B cell (primary cell): ENCODE results near the gene ANO2. TPM values are rescaled to one million over a fixed set of nuclear protein-coding genes. Genes with fewer than 3 reads are reported as not detected.

Source experiments
- ATAC-seq: fragments of 200-7000 bp; cut with Tn5 transposase; one replicate; pipeline ENCODE4 v1.10.0; 2021; ENCODE audit warnings: low read depth, mild to moderate bottlenecking, moderate number of reproducible peaks, moderate library complexity
- CTCF ChIA-PET: fragments of 350-600 bp; sonication (Branson Sonifier 250); formaldehyde crosslinking; loops from one replicate; lab custom pipeline; 2021; ENCODE audit warnings: antibody characterized with exemption, inconsistent platforms; lab: Charles Lee
- POLR2A ChIA-PET: fragments of 350-600 bp; sonication (Branson Sonifier 250); formaldehyde crosslinking; loops from one replicate; lab custom pipeline; 2021; ENCODE audit warnings: antibody characterized with exemption; lab: Charles Lee
- DNase-seq: peaks from one replicate; pipeline ENCODE4 v3.0.0; 2013
- H2AFZ ChIP-seq: 2 replicates; pipeline ENCODE4 v1.6.1; 2012; ENCODE audit warnings: mild to moderate bottlenecking, low read depth, low read length; ENCODE audit not compliant: insufficient read depth, poor library complexity, severe bottlenecking
- H3K27ac ChIP-seq, 2 donors: 1 replicate in 1 of 2; 2 replicates in 1 of 2; pipeline ENCODE4 v1.5.1; 2012 to 2013; ENCODE audit warnings: low read length in 2 of 2, mild to moderate bottlenecking in 2 of 2, moderate library complexity in 1 of 2
- H3K27me3 ChIP-seq, 4 experiments: fragments of 200-600 bp in 1 of 4; sonication (generic) in 1 of 4; replicated peaks in 1 of 4; 1 replicate in 2 of 4; 2 replicates in 2 of 4; pipeline versions ENCODE4 v1.6.1 to v1.7.0; 2013 to 2016; ENCODE audit warnings: low read length in 3 of 4, mild to moderate bottlenecking in 2 of 4, mixed read lengths in 1 of 4, moderate library complexity in 1 of 4; ENCODE audit not compliant: insufficient read depth in 4 of 4, control insufficient read depth in 3 of 4; ENCODE audit errors: control extremely low read depth in 1 of 4
- H3K36me3 ChIP-seq, 2 experiments: replicated peaks in 1 of 2; 1 replicate in 1 of 2; 2 replicates in 1 of 2; pipeline versions ENCODE4 v1.6.1 to v1.7.1; 2013; ENCODE audit warnings: low read length in 1 of 2; ENCODE audit not compliant: insufficient read depth in 2 of 2, control insufficient read depth in 1 of 2; ENCODE audit errors: control extremely low read depth in 1 of 2, extremely low read depth in 1 of 2
- H3K4me1 ChIP-seq, 2 donors: fragments of 200-600 bp in 1 of 2; sonication (generic) in 1 of 2; 1 replicate in 1 of 2; 2 replicates in 1 of 2; pipeline versions ENCODE4 v1.5.1 to v1.6.1; 2013 to 2017; ENCODE audit warnings: low read length in 2 of 2; ENCODE audit not compliant: control insufficient read depth in 2 of 2, insufficient read depth in 2 of 2
- H3K4me2 ChIP-seq: replicated peaks from 2 replicates; pipeline ENCODE3; 2012; ENCODE audit warnings: mild to moderate bottlenecking, low read depth, low read length; ENCODE audit not compliant: poor library complexity, severe bottlenecking
- H3K4me3 ChIP-seq, 5 experiments: fragments of 200-600 bp in 1 of 5; sonication (generic) in 1 of 5; 1 replicate in 3 of 5; 2 replicates in 2 of 5; pipeline versions ENCODE4 v1.5.1 to v1.7.0; 2011 to 2016; ENCODE audit warnings: low read length in 4 of 5, mild to moderate bottlenecking in 4 of 5, low read depth in 2 of 5, control low read depth in 1 of 5, moderate library complexity in 1 of 5; ENCODE audit not compliant: insufficient read depth in 1 of 5; ENCODE audit errors: control extremely low read depth in 1 of 5, extremely low read depth in 1 of 5
- H3K79me2 ChIP-seq: fragments of 200-600 bp; sonication (generic); one replicate; pipeline ENCODE4 v1.6.0; 2016; ENCODE audit warnings: low read length; ENCODE audit not compliant: control insufficient read depth, insufficient read depth
- H3K9ac ChIP-seq: fragments of 200-600 bp; sonication (generic); 2 replicates; pipeline ENCODE4 v1.6.1; 2017; ENCODE audit warnings: mild to moderate bottlenecking, low read length, moderate library complexity
- H3K9me3 ChIP-seq, 3 donors: one replicate each; pipeline versions ENCODE4 v1.6.1 to v1.7.1; 2013; ENCODE audit warnings: low read length in 2 of 3; ENCODE audit not compliant: control insufficient read depth in 2 of 3, insufficient read depth in 1 of 3; ENCODE audit errors: control extremely low read depth in 1 of 3
- H4K20me1 ChIP-seq: 2 replicates; pipeline ENCODE4 v1.6.0; 2012; ENCODE audit warnings: mild to moderate bottlenecking, low read length; ENCODE audit not compliant: insufficient read depth, control insufficient read depth, poor library complexity, severe bottlenecking
- H3K27ac Mint-ChIP-seq: one replicate; pipeline ENCODE4 v1.8.0; 2021; ENCODE audit warnings: mixed read lengths
- H3K27me3 Mint-ChIP-seq: one replicate; pipeline ENCODE4 v1.8.0; 2021; ENCODE audit warnings: mixed read lengths
- H3K4me1 Mint-ChIP-seq: one replicate; pipeline ENCODE4 v1.8.0; 2021; ENCODE audit warnings: mixed read lengths
- H3K4me3 Mint-ChIP-seq: one replicate; pipeline ENCODE4 v1.8.0; 2021; ENCODE audit warnings: mixed read lengths
- H3K9me3 Mint-ChIP-seq: one replicate; pipeline ENCODE4 v1.8.0; 2022; ENCODE audit warnings: mixed read lengths; ENCODE audit not compliant: insufficient read depth
- EZH2 ChIP-seq: IDR thresholded peaks from 2 replicates; pipeline ENCODE4 v1.6.1; 2012; ENCODE audit warnings: borderline replicate concordance, low read depth, mild to moderate bottlenecking, moderate library complexity, low read length; ENCODE audit not compliant: insufficient read depth, poor library complexity, severe bottlenecking
- WGBS: methylation state at CpG from one replicate; pipeline ENCODE4 v1.1.5; 2013; ENCODE audit warnings: missing lambda C conversion rate; ENCODE audit not compliant: insufficient coverage; 5-methylcytosine and 5-hydroxymethylcytosine counted together
- intact Hi-C: fragments of 100-400 bp; cut with micrococcal nuclease; formaldehyde crosslinking; loops from one replicate; pipeline ENCODE4 v1.10.0; 2022
- polyA plus RNA-seq: library from polyadenylated mRNA; depleted of rRNA; stranded (reverse); fragments of >200 nt; gene quantifications from 2 replicates; pipeline ENCODE4 v1.2.3, GENCODE V29; 2012
- total RNA-seq, 2 donors: library from RNA; stranded (reverse); fragments of 120-200 nt in 1 of 2; gene quantifications; 1 replicate in 1 of 2; 2 replicates in 1 of 2; pipeline versions ENCODE4 v1.2.3 to v1.2.4, GENCODE V29; 2013 to 2022
- TF ChIP-seq, protein P1 (sequence below): fragments of 200-600 bp; IDR thresholded peaks from one replicate; pipeline ENCODE4 v1.8.0; 2022; ENCODE audit warnings: antibody characterized with exemption, mild to moderate bottlenecking

ANO2 gene
- total and polyA plus RNA-seq, 2 donors (not counting 1 experiment from before 2014, with no cell fraction given), result not detected

DNA sequence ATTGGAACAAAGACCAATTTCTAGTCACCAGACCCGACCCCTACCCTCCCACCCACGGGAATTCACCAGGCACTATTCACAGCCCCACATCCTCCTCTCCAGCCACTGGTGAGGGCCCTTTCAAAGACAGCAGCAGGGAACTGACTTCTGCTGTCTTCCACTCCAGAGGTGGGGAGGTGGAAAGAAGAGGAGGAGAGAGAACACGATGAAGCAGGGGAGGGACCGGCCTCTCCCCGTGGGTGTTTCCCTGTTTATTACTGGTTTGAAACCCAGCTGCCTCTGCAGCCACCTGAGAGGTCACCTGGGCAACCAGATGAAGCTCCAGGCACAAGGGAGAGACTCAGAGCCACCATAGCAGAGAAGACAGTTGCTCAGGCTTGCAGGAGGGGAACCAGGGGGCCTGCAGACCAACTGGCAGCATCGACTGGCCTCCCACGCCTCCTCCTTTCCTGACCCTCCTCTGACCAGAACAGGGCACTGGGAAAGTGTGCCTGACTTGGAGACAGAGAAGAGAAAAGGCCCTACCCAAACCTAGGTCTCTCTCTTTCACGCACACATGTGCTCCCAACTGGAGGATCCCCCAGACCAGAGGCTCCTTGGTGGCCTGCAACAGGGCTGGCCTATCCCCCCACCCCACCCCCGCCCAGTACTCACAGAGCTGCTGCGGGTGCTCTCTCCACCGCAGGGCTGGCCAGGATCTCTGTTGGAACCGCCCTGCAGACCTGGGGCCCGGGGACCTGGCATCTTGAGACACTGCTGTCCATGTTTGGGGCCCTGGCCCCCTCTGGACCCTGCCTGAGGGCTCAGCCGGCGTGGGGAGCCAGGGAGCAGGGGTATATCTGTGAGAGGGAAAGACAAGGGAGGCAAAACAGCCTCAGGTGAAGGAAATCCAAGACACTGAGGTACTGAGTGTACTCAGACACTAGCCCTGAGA, 22.8 kb downstream of the ANO2 start:
- no peak for DNase-seq
- H3K4me1 Mint-ChIP-seq, result no peaks in the 10 kb centered on the region
- Histone ChIP-seq H3K4me1 (no peaks in the 10 kb centered on the region), H2AFZ (no peak overlapping the region), H3K27me3 (peaks cover 0 to 6% (median 0%) of the 10 kb centered on the region in 4 experiments), H3K9me3 (no peaks in the 10 kb centered on the region), H3K4me2 (no peak overlapping the region), H4K20me1 (no peaks in the 10 kb centered on the region), H3K9ac (no peak overlapping the region), H3K4me3 (no peak overlapping the region), H3K27ac (no peak overlapping the region), H3K36me3 (no peaks in the 10 kb centered on the region), H3K79me2 (no peaks in the 10 kb centered on the region)
- intact Hi-C loops, result no loop called here
- no peak for ATAC-seq
- peaks cover 10% of the 10 kb centered on the region for H3K27me3 Mint-ChIP-seq
- no peak overlapping the region for H3K4me3 Mint-ChIP-seq
- 81% methylated on average over 14 of the region's 15 CpGs for WGBS
- no peak for TF ChIP-seq EZH2
- TF ChIP-seq, protein P1, sequence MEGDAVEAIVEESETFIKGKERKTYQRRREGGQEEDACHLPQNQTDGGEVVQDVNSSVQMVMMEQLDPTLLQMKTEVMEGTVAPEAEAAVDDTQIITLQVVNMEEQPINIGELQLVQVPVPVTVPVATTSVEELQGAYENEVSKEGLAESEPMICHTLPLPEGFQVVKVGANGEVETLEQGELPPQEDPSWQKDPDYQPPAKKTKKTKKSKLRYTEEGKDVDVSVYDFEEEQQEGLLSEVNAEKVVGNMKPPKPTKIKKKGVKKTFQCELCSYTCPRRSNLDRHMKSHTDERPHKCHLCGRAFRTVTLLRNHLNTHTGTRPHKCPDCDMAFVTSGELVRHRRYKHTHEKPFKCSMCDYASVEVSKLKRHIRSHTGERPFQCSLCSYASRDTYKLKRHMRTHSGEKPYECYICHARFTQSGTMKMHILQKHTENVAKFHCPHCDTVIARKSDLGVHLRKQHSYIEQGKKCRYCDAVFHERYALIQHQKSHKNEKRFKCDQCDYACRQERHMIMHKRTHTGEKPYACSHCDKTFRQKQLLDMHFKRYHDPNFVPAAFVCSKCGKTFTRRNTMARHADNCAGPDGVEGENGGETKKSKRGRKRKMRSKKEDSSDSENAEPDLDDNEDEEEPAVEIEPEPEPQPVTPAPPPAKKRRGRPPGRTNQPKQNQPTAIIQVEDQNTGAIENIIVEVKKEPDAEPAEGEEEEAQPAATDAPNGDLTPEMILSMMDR, result no peak
- H3K27ac Mint-ChIP-seq, result no peak overlapping the region
- CTCF ChIA-PET, result no interaction called here
- POLR2A ChIA-PET, result no interaction called here
- no peaks in the 10 kb centered on the region for H3K9me3 Mint-ChIP-seq
